HG02884 (cell line): ENCODE data around the gene C1GALT1C1.
"Not testable (repeated sequence)": the region's sequence is repeated elsewhere in the genome, so short reads cannot be mapped to it uniquely, and the experiment has no call there.

Experiments used
- ATAC-seq: cut with Tn5 transposase; IDR thresholded peaks from one replicate; pipeline ENCODE4 v1.9.1; 2021; ENCODE audit warnings: mild to moderate bottlenecking, moderate library complexity; ENCODE audit not compliant: unreplicated experiment

The C1GALT1C1 gene

DNA sequence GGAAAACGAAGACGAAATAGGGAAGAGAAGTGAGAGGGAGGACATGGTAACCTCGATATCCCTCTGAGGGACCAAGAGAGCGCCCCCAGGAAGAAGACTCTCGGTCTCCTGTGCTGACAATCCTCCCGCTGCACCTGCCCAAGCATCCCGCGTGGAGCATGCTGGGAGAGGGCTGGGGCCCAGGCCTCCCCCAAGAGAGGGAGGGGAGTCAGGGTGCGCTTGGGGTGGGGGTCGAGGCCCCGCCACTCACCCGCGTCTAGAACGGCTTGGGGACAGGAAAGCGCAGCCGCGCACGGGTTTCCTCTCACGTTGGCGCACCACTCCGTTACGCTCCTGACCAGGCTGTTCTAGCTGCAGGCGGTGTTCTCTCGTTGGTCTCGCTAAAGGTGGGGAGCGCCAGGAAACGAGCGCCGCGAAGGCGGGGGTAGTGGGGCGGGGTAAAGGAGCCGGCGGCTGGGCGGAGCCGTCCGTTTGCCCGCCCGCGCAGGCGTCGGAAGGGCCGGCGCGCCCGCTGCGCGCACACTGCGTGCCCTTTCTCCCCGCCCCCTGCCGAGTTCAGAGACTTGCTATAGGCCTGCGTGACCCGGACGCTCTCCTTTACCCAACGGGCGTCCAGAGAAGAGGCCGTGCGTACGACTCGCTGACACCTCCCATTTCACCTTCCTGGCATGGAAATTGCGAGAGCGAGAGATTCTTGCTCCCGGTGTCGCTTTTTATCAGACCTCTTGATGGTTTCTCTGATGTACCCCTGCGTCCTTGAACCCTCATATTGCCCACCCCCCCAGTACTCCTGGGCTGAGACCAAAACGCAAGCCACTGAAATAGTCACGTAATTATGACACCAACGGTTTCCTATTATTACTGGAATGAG, at the start of gene C1GALT1C1:
Gene C1GALT1C1 (minus strand): TSS at position 388 of the 871 bp plus-strand sequence. CDS start 2,888 bp downstream, outside the sequence.
- peak; percentile 93 for ATAC-seq

GRCh38 chrX:120677004-120677652, 47.3 kb upstream of the C1GALT1C1 start:
- no peak for ATAC-seq

- no peak for ATAC-seq
These were observed 43.1 kb upstream of the C1GALT1C1 start for GRCh38 chrX:120672841-120673530.

DNA sequence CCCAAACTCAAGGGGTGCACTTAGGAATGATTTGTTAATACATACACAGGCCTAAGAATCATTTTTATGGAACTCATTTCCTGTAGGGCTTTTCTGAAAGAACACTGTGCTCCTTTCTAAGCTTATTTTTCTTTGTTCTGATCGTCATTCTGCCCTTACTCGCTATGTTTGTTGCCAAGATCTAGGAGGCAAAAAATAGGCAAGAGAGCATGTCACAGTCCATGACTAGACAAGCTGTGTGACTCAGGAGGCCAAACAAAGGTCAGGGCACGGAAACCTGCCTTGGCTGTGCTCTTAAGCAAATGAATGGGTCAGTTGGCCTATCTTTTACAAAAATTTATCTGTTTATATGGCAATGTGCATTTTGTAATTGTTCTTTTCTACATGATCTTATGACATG, 42.5 kb upstream of the C1GALT1C1 start:
- ATAC-seq, result no peak

- ATAC-seq, result no peak
These were observed 42.1 kb upstream of the C1GALT1C1 start for GRCh38 chrX:120671963-120672362.

DNA sequence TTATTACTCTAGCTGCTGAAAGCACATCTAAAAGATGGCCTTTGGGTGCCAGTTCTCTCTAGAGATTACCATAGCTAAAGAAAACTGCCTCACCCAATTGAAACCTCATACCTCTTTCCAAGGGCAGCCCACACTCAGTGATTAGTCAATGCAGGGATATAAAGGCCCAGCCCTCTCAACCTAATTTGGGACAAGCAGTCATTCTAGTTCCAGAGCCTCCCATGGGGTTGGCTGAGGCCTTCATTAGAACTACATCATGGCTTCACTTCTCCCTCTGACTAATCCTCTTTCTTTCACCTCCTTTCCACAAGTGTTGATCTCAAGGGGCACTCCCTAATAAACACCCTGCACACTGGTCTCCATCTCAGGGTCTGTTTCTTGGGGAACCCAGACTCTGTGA, 38.5 kb upstream of the C1GALT1C1 start:
- no peak for ATAC-seq

DNA sequence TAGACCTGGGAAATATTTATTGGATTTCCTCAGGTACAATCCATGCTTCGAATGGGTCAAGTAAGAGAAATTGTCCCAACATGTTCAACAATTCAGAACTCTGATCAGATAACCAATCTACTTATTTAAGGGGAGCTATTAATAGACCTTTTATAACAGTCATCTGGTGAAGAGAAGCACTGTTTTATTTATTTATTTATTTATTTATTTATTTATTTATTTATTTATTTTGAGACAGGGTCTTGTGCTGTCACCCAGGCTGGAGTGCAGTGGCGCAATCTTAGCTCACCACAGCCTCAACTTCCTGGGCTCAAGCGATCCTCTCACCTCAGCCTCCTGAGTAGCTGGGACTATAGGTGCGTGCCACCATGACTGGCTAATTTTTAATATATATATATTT, 34.7 kb upstream of the C1GALT1C1 start:
- not testable (repeated sequence) for ATAC-seq

DNA sequence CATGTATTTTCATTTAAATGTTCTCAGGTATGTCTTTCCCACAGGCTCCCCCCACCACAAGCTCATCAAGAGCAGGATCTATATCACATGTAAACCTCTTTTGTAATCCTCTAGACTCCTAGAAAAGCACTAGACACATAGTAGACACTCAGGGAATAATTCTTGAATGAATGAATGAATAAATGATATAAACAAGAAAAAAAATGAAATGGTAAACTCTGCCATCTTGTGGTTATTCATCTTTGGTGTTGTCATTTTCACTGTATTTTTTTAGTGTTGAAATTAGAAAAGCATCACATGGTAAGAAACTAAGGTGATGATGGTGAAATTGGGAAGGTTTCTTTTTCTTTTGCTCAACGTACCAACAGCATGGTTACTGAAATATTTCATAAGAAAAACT, 34.2 kb upstream of the C1GALT1C1 start:
- no peak for ATAC-seq

GRCh38 chrX:120662662-120663061, 32.8 kb upstream of the C1GALT1C1 start:
- no peak for ATAC-seq

GRCh38 chrX:120660637-120661036, 30.8 kb upstream of the C1GALT1C1 start:
- no peak for ATAC-seq

- no peak for ATAC-seq
These were observed 23.1 kb upstream of the C1GALT1C1 start for GRCh38 chrX:120653000-120653399.

DNA sequence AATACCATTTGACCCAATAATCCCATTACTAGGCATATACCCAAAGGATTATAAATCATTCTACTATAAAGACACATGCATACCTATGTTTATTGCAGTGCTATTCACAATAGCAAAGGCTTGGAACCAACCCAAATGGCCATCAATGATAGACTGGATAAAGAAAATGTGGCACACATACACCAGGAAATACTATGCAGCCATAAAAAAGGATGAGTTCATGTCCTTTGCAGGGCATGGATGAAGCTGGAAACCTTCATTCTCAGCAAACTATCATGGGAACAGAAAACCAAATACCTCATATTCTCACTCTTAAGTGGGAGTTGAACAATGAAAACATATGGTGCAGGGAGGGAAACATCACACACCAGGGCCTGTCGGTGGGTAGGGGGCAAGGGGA, 22.4 kb upstream of the C1GALT1C1 start:
- not testable (repeated sequence) for ATAC-seq

- no peak for ATAC-seq
These were observed 17.3 kb upstream of the C1GALT1C1 start for GRCh38 chrX:120647127-120647526.

GRCh38 chrX:120642871-120643270, 13.0 kb upstream of the C1GALT1C1 start:
- no peak for ATAC-seq

DNA sequence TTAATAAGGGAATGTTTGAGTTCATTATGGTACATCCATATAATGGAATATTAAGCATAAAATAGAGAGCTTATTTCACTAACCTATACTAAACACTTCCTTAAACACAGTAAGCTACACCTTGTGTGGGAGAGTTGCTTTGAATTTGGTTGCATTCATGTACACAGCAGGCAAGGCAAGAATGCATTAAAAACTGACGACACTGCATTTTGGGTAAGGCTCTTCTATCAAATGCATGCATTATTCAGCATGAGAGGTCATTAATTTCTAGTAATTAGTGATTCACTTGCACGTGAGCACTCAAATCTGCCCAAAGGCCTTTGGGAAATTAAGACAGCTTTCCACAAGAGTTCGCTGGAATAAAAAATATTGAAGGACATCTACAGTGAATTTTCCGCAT, 8.8 kb upstream of the C1GALT1C1 start:
- ATAC-seq, result no peak

- ATAC-seq, result no peak
These were observed 4.5 kb downstream of the C1GALT1C1 start for GRCh38 chrX:120625371-120625770.

DNA sequence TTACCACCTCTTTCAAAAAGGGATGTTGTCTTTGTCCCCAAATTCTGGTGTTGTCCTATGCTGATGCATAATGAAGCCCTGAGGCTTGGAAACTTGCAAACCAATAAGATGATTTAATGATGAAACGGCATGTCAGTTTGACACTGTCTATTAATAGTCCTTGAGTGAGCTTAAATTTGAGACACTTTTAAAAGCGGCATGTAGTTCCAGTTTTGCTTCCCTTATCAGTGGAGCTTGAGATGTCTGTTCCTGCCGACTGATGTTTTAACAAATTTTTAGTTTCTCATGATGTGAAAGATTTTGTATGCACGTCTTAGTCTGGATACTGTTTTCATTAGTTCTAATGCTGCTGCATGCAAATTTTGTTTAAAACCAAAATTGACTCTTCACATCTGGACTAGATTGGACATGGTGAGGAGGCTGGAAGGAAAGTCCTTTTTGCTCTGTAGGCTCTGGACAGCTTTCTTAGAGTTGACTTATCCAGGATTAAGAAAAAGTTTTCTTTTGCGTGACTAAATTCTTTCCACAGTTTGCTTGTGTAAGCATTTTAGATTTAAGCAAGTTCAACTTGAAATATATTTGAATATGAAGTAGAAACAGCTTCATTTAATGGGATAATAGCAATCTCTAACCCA, 11.7 kb downstream of the C1GALT1C1 start:
- no peak for ATAC-seq

DNA sequence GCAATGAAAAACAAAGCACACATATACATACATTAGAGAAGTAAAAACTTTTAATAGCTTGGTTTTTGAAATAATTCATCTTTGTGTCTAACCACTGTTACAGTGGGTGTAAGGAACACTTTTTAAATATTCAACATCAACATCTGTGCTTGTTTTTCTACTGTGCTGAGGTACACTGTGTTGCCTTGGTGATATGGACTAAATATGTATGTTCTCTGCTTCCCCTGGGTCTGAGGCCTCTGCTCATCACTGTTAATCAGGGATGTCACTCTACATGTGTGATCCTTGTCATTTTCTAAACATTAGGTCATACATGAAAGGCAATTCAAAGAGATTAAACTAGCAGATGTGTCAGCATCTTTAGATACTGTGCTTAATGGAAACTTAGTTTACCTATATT, 15.0 kb downstream of the C1GALT1C1 start:
- ATAC-seq, result no peak

DNA sequence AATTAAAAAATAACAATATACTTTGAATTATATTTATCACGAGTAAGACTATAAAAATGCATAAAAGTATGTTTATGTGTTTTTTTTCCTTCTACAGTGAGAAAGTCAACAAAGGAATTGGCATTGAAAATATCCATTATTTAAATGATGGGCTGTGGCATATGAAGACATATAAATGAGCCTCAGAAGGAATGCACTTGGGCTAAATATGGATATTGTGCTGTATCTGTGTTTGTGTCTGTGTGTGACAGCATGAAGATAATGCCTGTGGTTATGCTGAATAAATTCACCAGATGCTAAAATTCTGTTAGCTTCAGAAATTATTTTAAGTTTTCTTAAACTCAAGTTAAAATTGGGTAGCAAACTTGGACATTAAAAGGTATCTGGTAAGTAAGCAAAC, 17.8 kb downstream of the C1GALT1C1 start:
- no peak for ATAC-seq

DNA sequence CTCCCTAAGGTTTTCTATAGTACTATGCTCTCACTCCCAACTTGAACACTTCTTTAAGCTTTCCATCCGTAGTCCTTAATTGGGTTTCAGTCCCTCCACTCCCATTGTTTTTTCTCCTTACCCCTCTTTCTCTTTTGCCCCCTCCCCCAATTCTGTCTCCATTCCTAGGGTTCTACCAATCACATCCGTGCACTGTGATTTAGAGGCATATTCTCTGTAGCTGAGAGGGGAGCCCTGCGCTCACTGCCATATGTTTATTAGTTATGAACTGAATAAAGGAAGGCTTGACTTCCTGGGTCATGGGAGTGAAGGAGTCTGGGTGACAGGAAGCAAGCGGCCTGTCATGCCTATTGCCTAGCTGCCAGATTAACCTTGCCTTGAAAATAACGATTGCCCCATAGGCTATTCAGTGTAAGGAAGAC, 25.5 kb downstream of the C1GALT1C1 start:
- peak; percentile 61 for ATAC-seq

GRCh38 chrX:120603707-120604360, 26.0 kb downstream of the C1GALT1C1 start, which contains the start of gene MCTS1:
Gene MCTS1 (plus strand): TSS chrX:120604101. CDS start chrX:120604237, 136 bp downstream.
- peak; percentile 94 for ATAC-seq
